SK-N-MC (cell line): ENCODE measurements around the gene CDC26.

Source experiments
- EZH2 ChIP-seq: fragments of 200-600 bp; sonication (generic); IDR thresholded peaks from one replicate; pipeline ENCODE4 v1.6.1; 2017; ENCODE audit warnings: antibody characterized with exemption
- FOXP2 ChIP-seq: optimal IDR thresholded peaks from 2 replicates; pipeline ENCODE3; 2011; ENCODE audit warnings: mild to moderate bottlenecking, moderate library complexity; ENCODE audit not compliant: insufficient read depth; ENCODE audit errors: extremely low read length, control extremely low read depth
- POLR2AphosphoS5 ChIP-seq: IDR thresholded peaks from 2 replicates; pipeline ENCODE4 v1.6.1; 2012; ENCODE audit warnings: mild to moderate bottlenecking, low read depth, low read length, borderline replicate concordance

DNA sequence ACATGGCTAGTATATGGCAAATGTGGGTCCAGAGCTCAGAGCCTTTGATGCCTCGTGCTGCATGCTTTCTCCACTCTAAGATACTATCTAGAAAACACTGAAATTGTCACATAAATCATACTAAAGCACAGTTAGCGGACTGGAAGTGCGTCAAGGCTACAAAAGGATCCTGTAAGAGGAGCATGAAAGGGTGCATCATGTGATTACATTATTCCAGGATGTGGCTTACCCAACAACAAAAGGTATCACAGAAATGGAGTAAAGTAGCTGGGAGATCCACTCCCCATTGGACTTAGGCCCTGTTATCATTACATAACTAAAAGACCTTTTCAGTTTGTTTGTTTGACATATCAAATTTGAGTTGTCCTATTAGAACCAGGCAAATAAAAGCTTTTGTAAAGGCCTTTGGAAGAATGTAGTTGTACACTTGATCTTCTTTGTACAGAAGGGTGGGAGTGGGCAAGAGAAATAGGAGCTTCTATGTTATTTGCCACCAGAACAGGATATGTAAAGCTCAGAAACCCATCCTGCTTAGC is 47.2 kb downstream of the CDC26 start:
- TF ChIP-seq EZH2: no peak
- TF ChIP-seq POLR2AphosphoS5: no peak
- TF ChIP-seq FOXP2: no peak
